Neural cell (in vitro differentiated cells): ENCODE data around the gene FILIP1.

Source experiments
- MXI1 ChIP-seq: fragments of 450-650 bp; conservative IDR thresholded peaks from 2 replicates; pipeline ENCODE4 v1.6.1; 2014; ENCODE audit warnings: antibody characterized with exemption, mild to moderate bottlenecking; ENCODE audit not compliant: poor library complexity, severe bottlenecking
- POLR2AphosphoS5 ChIP-seq: IDR thresholded peaks from 2 replicates; pipeline ENCODE4 v1.6.1; 2012
- SMC3 ChIP-seq: fragments of 450-650 bp; conservative IDR thresholded peaks from 2 replicates; pipeline ENCODE4 v1.6.1; 2014; ENCODE audit warnings: antibody characterized with exemption, mild to moderate bottlenecking, moderate library complexity; ENCODE audit not compliant: poor library complexity
- TAF1 ChIP-seq: IDR thresholded peaks from 2 replicates; pipeline ENCODE4 v1.6.1; 2012; ENCODE audit warnings: low read depth
- TF ChIP-seq, protein P1 (sequence below): fragments of 450-650 bp; IDR thresholded peaks from 2 replicates; pipeline ENCODE4 v1.5.1; 2014; ENCODE audit warnings: antibody characterized with exemption, mild to moderate bottlenecking, moderate library complexity; ENCODE audit not compliant: poor library complexity, severe bottlenecking

DNA sequence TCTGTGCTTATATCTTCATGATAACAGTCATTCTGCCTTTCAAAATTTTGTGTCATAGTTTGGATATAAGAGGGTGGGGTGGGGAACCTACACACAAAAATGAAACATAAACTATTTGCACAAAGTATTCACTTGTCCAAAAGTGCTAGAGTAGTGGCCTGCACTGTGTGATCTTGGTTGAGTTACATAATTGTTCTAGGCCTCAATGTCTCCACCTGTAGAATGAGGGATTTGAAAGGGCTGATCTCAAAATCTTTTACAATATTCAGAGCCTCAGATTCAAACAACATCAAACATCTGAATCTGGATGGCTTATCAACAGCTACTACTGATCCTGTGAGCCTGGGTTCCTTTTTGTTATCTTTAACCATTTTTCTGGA, 144.7 kb downstream of the FILIP1 start:
- TF ChIP-seq POLR2AphosphoS5 (no peak), MXI1 (no peak), SMC3 (no peak), TAF1 (no peak)
- TF ChIP-seq, protein P1, sequence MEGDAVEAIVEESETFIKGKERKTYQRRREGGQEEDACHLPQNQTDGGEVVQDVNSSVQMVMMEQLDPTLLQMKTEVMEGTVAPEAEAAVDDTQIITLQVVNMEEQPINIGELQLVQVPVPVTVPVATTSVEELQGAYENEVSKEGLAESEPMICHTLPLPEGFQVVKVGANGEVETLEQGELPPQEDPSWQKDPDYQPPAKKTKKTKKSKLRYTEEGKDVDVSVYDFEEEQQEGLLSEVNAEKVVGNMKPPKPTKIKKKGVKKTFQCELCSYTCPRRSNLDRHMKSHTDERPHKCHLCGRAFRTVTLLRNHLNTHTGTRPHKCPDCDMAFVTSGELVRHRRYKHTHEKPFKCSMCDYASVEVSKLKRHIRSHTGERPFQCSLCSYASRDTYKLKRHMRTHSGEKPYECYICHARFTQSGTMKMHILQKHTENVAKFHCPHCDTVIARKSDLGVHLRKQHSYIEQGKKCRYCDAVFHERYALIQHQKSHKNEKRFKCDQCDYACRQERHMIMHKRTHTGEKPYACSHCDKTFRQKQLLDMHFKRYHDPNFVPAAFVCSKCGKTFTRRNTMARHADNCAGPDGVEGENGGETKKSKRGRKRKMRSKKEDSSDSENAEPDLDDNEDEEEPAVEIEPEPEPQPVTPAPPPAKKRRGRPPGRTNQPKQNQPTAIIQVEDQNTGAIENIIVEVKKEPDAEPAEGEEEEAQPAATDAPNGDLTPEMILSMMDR: no peak
